ENCODE results near the gene KCND1.

DNA sequence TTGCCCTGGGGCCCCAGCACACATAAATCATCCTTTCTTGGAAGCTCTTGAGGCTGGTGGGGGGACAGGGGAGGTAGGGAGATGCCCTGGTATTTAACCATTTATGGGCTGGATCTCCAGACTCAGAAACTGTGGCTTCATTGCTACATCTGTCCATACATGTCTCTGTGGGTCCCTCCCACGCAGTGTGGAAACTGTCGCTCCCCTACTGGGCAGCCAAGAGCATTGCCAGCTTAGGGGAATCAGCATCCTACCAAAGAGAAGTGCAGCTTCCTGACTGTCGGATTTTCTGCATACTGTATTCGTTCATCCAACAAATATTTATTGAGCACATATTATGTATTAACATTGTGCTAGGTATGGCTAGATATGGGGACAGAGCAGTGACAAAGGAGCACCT, 26.7 kb upstream of the KCND1 start:
- TF ChIP-seq MXI1 (conservative IDR thresholded peaks at IDR 0.05; ENCODE audit: poor library complexity, severe bottlenecking) (no peak), TAF1 (IDR thresholded peaks at IDR 0.05; ENCODE audit: low read depth) (no peak), CTCF (IDR thresholded peaks at IDR 0.05; ENCODE audit: poor library complexity, severe bottlenecking) (no peak), EZH2 (IDR thresholded peaks at IDR 0.05; ENCODE audit: borderline replicate concordance, insufficient read depth, low read length, poor library complexity, severe bottlenecking) (no peak), RAD21 (conservative IDR thresholded peaks at IDR 0.05) (no peak), POLR2AphosphoS5 (IDR thresholded peaks at IDR 0.05) (no peak)
- TF ChIP-seq, protein P1, sequence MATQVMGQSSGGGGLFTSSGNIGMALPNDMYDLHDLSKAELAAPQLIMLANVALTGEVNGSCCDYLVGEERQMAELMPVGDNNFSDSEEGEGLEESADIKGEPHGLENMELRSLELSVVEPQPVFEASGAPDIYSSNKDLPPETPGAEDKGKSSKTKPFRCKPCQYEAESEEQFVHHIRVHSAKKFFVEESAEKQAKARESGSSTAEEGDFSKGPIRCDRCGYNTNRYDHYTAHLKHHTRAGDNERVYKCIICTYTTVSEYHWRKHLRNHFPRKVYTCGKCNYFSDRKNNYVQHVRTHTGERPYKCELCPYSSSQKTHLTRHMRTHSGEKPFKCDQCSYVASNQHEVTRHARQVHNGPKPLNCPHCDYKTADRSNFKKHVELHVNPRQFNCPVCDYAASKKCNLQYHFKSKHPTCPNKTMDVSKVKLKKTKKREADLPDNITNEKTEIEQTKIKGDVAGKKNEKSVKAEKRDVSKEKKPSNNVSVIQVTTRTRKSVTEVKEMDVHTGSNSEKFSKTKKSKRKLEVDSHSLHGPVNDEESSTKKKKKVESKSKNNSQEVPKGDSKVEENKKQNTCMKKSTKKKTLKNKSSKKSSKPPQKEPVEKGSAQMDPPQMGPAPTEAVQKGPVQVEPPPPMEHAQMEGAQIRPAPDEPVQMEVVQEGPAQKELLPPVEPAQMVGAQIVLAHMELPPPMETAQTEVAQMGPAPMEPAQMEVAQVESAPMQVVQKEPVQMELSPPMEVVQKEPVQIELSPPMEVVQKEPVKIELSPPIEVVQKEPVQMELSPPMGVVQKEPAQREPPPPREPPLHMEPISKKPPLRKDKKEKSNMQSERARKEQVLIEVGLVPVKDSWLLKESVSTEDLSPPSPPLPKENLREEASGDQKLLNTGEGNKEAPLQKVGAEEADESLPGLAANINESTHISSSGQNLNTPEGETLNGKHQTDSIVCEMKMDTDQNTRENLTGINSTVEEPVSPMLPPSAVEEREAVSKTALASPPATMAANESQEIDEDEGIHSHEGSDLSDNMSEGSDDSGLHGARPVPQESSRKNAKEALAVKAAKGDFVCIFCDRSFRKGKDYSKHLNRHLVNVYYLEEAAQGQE (IDR thresholded peaks at IDR 0.05; ENCODE audit: borderline replicate concordance): no peak
